Nephron (organoid): ENCODE results near the gene FGFR3.

Experiments
- H3K27ac Mint-ChIP-seq, 3 experiments: 2 replicates each; pipeline ENCODE4 v1.8.0; 2020; ENCODE audit warnings: mixed read lengths in 3 of 3, mild to moderate bottlenecking in 2 of 3, moderate library complexity in 1 of 3
- H3K27me3 Mint-ChIP-seq: 2 replicates; pipeline ENCODE4 v1.8.0; 2021; ENCODE audit warnings: low read depth, mild to moderate bottlenecking, moderate library complexity, mixed read lengths
- H3K36me3 Mint-ChIP-seq: 2 replicates; pipeline ENCODE4 v1.8.0; 2020; ENCODE audit warnings: low read depth, mixed read lengths
- H3K4me1 Mint-ChIP-seq: 2 replicates; pipeline ENCODE4 v1.8.0; 2020; ENCODE audit warnings: mixed read lengths
- H3K4me3 Mint-ChIP-seq, 3 experiments: 2 replicates each; pipeline ENCODE4 v1.8.0; 2020; ENCODE audit warnings: mild to moderate bottlenecking in 3 of 3, mixed read lengths in 3 of 3, moderate library complexity in 2 of 3
- H3K9me3 Mint-ChIP-seq: 2 replicates; pipeline ENCODE4 v1.8.0; 2020; ENCODE audit warnings: mixed read lengths
- CTCF ChIP-seq, 3 experiments: fragments of 200-600 bp; sonication (generic); IDR thresholded peaks; one replicate each; pipeline ENCODE4 v1.5.0; 2021; ENCODE audit warnings: antibody characterized with exemption in 3 of 3; ENCODE audit not compliant: unreplicated experiment in 3 of 3

The FGFR3 gene

GRCh38 chr4:1773754-1774153, 19.3 kb upstream of the FGFR3 start:
- peaks cover under 1% of the 10 kb centered on the region for H3K27me3 Mint-ChIP-seq
- no peak for TF ChIP-seq CTCF (IDR thresholded peaks at IDR 0.05; ENCODE audit: unreplicated experiment in 3 of 3)
- H3K9me3 Mint-ChIP-seq = no peaks in the 10 kb centered on the region
- peak overlapping the region in 1 of 3 experiments; percentile 64 for H3K27ac Mint-ChIP-seq
- H3K4me3 Mint-ChIP-seq = peak overlapping the region in 1 of 3 experiments; percentile 26
- no peaks in the 10 kb centered on the region for H3K36me3 Mint-ChIP-seq
- peaks cover 4% of the 10 kb centered on the region for H3K4me1 Mint-ChIP-seq

- Mint-ChIP-seq H3K4me3 (peak overlapping the region in 1 of 3 experiments; percentile 36), H3K36me3 (no peaks in the 10 kb centered on the region), H3K27ac (peak overlapping the region in 1 of 3 experiments; percentile 51), H3K4me1 (peaks cover 4% of the 10 kb centered on the region), H3K9me3 (no peaks in the 10 kb centered on the region), H3K27me3 (no peaks in the 10 kb centered on the region)
- TF ChIP-seq CTCF (IDR thresholded peaks at IDR 0.05; ENCODE audit: unreplicated experiment in 3 of 3) = no peak
Observed at GRCh38 chr4:1775731-1776500, 17.2 kb upstream of the FGFR3 start.

- Mint-ChIP-seq H3K9me3 (no peaks in the 10 kb centered on the region), H3K4me1 (peaks cover 4% of the 10 kb centered on the region), H3K27me3 (no peaks in the 10 kb centered on the region), H3K4me3 (no peak overlapping the region), H3K36me3 (no peaks in the 10 kb centered on the region), H3K27ac (no peak overlapping the region)
- no peak for TF ChIP-seq CTCF (IDR thresholded peaks at IDR 0.05; ENCODE audit: unreplicated experiment in 3 of 3)
Observed at GRCh38 chr4:1776521-1777161, 16.5 kb upstream of the FGFR3 start.

GRCh38 chr4:1777822-1778641, 15.1 kb upstream of the FGFR3 start:
- H3K36me3 Mint-ChIP-seq = no peaks in the 10 kb centered on the region
- no peaks in the 10 kb centered on the region for H3K9me3 Mint-ChIP-seq
- H3K27ac Mint-ChIP-seq = no peak overlapping the region
- H3K4me1 Mint-ChIP-seq = peaks cover 4% of the 10 kb centered on the region
- TF ChIP-seq CTCF (IDR thresholded peaks at IDR 0.05; ENCODE audit: unreplicated experiment in 3 of 3) = peak in 1 of 3 experiments; percentile 29
- H3K4me3 Mint-ChIP-seq = no peak overlapping the region
- no peaks in the 10 kb centered on the region for H3K27me3 Mint-ChIP-seq

GRCh38 chr4:1778642-1779392, 14.3 kb upstream of the FGFR3 start:
- Mint-ChIP-seq H3K9me3 (no peaks in the 10 kb centered on the region), H3K27ac (no peak overlapping the region), H3K36me3 (no peaks in the 10 kb centered on the region), H3K4me3 (no peak overlapping the region), H3K4me1 (peaks cover 4% of the 10 kb centered on the region), H3K27me3 (no peaks in the 10 kb centered on the region)
- no peak for TF ChIP-seq CTCF (IDR thresholded peaks at IDR 0.05; ENCODE audit: unreplicated experiment in 3 of 3)
